Tibial artery (tissue), 4 donors: ENCODE results near the gene CSE1L.
A peak's percentile ranks its signal among the peaks of the same experiment; 100 is the strongest.
"Not testable (repeated sequence)": the region's sequence is repeated elsewhere in the genome, so short reads cannot be mapped to it uniquely, and the experiment has no call there.

Experiments used
- DNase-seq, 2 donors: peaks; one replicate each; pipeline ENCODE4 v3.0.0-alpha.2; 2019
- H3K27ac ChIP-seq, 2 donors: fragments of 200-600 bp; sonication (generic) in 1 of 2; 1 replicate in 1 of 2; 2 replicates in 1 of 2; pipeline ENCODE4 v1.5.1; 2018 to 2019; ENCODE audit warnings: mild to moderate bottlenecking in 1 of 2
- H3K27me3 ChIP-seq, 2 donors: fragments of 200-600 bp; sonication (generic) in 1 of 2; one replicate each; pipeline versions ENCODE4 v1.5.1 to v1.6.0; 2016 to 2019
- H3K36me3 ChIP-seq, 3 donors: fragments of 200-600 bp; sonication (generic) in 2 of 3; one replicate each; pipeline ENCODE4 v1.5.1; 2016 to 2019; ENCODE audit warnings: mild to moderate bottlenecking in 2 of 3
- H3K4me1 ChIP-seq, 4 donors: fragments of 200-600 bp; sonication (generic) in 2 of 4; 1 replicate in 3 of 4; 2 replicates in 1 of 4; pipeline ENCODE4 v1.5.1; 2016 to 2019
- H3K4me3 ChIP-seq, 2 donors: fragments of 200-600 bp; sonication (generic) in 1 of 2; 1 replicate in 1 of 2; 2 replicates in 1 of 2; pipeline ENCODE4 v1.5.1; 2018 to 2019; ENCODE audit warnings: mild to moderate bottlenecking in 2 of 2
- H3K9me3 ChIP-seq, 3 donors: fragments of 200-600 bp; sonication (generic) in 1 of 3; one replicate each; pipeline ENCODE4 v1.5.1; 2016 to 2019
- intact Hi-C: fragments of 100-400 bp; cut with DNase I; formaldehyde crosslinking; loops from one replicate; pipeline ENCODE4 v1.15.0; 2023; ENCODE audit warnings: low total_unique reads
- TF ChIP-seq, protein P1 (sequence below), 2 experiments: fragments of 200-600 bp in 1 of 2; fragments of 450-650 bp in 1 of 2; IDR thresholded peaks; one replicate each; pipeline ENCODE4 v1.5.1; 2017 to 2019; ENCODE audit warnings: antibody characterized with exemption in 2 of 2, mild to moderate bottlenecking in 1 of 2, moderate library complexity in 1 of 2

CSE1L gene

DNA sequence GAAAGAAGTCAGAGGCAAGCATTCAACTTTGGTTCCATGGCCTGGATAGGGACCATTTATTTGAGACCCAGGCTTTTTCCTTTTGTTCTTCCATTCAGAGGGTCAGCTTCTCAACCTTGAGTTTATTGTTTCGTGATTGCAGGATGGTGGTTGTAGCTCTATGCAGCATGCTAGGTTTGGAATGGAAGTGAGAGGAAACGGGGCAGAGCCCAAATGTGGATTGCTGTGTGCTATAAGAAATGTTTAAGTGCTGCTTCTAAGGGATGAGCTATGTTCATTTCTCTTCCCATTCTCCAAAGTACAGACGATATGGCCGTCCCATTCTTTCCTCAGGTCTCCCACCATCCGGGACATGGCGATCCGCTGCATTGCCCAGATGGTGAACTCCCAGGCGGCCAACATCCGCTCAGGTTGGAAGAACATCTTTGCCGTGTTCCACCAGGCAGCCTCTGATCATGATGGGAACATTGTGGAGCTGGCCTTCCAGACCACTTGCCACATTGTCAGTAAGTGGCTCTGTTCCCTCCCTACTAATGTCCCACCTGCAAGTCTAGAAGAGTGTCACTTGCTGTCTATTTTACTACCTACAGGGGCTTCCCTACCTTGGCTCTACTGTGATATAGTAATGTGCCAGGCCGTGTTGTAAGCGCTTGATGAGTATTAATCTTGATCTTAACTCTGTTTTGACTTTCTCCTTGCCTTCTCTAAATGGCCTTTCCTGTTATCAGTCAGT is 36.0 kb upstream of the CSE1L start:
- H3K27me3 ChIP-seq = no peaks in the 10 kb centered on the region
- H3K4me1 ChIP-seq = no peaks in the 10 kb centered on the region
- DNase-seq = no peak
- H3K4me3 ChIP-seq = no peak overlapping the region
- H3K36me3 ChIP-seq = peaks cover 82 to 99% (median 85%) of the 10 kb centered on the region in 3 donors
- TF ChIP-seq, protein P1, sequence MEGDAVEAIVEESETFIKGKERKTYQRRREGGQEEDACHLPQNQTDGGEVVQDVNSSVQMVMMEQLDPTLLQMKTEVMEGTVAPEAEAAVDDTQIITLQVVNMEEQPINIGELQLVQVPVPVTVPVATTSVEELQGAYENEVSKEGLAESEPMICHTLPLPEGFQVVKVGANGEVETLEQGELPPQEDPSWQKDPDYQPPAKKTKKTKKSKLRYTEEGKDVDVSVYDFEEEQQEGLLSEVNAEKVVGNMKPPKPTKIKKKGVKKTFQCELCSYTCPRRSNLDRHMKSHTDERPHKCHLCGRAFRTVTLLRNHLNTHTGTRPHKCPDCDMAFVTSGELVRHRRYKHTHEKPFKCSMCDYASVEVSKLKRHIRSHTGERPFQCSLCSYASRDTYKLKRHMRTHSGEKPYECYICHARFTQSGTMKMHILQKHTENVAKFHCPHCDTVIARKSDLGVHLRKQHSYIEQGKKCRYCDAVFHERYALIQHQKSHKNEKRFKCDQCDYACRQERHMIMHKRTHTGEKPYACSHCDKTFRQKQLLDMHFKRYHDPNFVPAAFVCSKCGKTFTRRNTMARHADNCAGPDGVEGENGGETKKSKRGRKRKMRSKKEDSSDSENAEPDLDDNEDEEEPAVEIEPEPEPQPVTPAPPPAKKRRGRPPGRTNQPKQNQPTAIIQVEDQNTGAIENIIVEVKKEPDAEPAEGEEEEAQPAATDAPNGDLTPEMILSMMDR (IDR thresholded peaks at IDR 0.05) = no peak
- H3K27ac ChIP-seq = no peak overlapping the region
- H3K9me3 ChIP-seq = no peaks in the 10 kb centered on the region
- intact Hi-C loops = loop anchor here (10.0 kb wide), 1 partner anchor 65 kb away; no protein-coding TSS in a partner anchor

GRCh38 chr20:49024220-49024619 is 21.9 kb upstream of the CSE1L start:
- intact Hi-C loops = no loop called here
- H3K27ac ChIP-seq = no peak overlapping the region

DNA sequence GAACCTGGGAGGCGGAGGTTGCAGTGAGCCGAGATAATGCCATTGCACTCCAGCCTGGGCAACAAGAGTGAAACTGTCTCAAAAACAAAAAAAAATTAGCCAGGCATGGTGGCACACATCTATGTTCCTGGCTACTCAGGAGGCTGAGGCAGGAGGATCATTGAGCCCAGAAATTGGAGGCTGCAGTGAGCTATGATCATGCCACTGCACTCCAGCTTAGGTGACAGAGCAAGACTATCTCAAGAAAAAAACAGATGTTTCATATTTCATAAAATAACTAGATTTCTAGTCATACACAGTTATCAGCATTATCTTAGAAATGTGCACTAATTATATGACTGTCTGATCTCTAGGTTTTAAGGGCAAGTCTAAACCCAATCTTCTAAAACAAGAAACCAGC is 17.9 kb upstream of the CSE1L start:
- H3K27ac ChIP-seq, H3K4me3 ChIP-seq, DNase-seq, H3K9me3 ChIP-seq, H3K27me3 ChIP-seq, intact Hi-C loops, H3K4me1 ChIP-seq: not testable (repeated sequence)
- peaks cover 81 to 96% (median 84%) of the 10 kb centered on the region in 3 donors for H3K36me3 ChIP-seq

More at GRCh38 chr20:49024220-49024619, 21.9 kb upstream of the CSE1L start:
- H3K4me1 ChIP-seq = no peaks in the 10 kb centered on the region
- H3K27me3 ChIP-seq = no peaks in the 10 kb centered on the region
- H3K36me3 ChIP-seq = peaks cover 75 to 98% (median 77%) of the 10 kb centered on the region in 3 donors
- TF ChIP-seq, protein P1 (IDR thresholded peaks at IDR 0.05) = no peak
- H3K9me3 ChIP-seq = no peaks in the 10 kb centered on the region
- DNase-seq = no peak
- H3K4me3 ChIP-seq = no peak overlapping the region

- Histone ChIP-seq H3K4me1 (no peaks in the 10 kb centered on the region), H3K9me3 (no peaks in the 10 kb centered on the region), H3K36me3 (peaks cover 83 to 98% (median 84%) of the 10 kb centered on the region in 3 donors), H3K4me3 (no peak overlapping the region), H3K27ac (no peak overlapping the region), H3K27me3 (no peaks in the 10 kb centered on the region)
- TF ChIP-seq, protein P1 (IDR thresholded peaks at IDR 0.05) = no peak
- intact Hi-C loops = no loop called here
- DNase-seq = no peak
These were observed 17.4 kb upstream of the CSE1L start for GRCh38 chr20:49028684-49029083.

DNA sequence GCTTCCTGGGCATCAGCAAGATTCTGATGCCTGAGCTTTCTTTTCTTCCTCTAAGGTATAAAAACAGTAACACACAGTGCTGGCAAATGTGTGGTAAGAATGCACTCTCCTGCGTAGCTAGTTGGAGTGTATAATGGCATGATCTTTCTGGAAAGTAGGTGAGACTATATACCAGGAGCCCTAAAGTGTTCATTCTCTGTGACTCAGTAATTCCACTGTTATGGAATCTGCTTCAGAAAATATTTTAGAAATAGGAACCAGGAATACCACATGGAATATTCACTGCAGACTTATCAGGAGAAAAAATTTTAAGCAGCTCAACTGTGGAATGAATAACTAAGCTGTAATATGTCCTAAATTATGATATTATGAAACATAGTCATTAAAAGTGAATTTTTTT is 16.9 kb upstream of the CSE1L start:
- H3K9me3 ChIP-seq = no peaks in the 10 kb centered on the region
- H3K36me3 ChIP-seq = peaks cover 83 to 98% (median 84%) of the 10 kb centered on the region in 3 donors
- no peak overlapping the region for H3K27ac ChIP-seq
- DNase-seq = no peak
- no peaks in the 10 kb centered on the region for H3K4me1 ChIP-seq
- no peaks in the 10 kb centered on the region for H3K27me3 ChIP-seq
- TF ChIP-seq, protein P1 (IDR thresholded peaks at IDR 0.05) = no peak
- H3K4me3 ChIP-seq = no peak overlapping the region
- intact Hi-C loops = no loop called here

DNA sequence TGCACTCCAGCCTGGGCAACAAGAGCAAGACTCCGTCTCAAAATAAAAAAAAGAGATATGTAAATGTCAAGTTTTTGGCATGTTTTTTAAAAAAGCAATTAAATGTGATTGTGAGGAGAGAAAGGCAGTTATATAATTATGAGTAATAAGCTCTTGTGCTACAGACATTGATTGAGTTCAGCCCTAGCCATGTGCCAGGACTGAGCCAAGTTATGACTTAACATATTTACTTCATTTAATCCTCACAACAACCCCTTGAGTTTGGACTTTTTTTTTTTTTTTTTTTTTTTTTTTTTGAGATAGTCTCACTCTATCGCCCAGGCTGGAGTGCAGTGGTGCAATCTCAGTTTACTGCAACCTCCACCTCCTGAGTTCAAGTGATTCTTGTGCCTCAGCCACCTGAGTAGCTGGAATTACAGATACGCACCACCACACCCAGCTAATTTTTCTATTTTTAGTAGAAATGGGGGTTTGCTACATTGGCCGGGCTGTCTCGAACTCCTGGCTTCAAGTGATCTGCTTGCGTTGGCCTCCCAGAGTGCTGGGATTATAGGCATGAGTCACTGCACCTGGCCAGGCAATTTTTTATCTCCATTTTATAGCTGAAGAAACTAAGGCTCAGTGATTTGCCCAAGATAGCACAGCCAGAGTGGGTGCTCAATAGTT is 15.0 kb upstream of the CSE1L start:
- H3K4me3 ChIP-seq = no peak overlapping the region
- DNase-seq = peak in 1 of 2 donors; percentile 53

More for the DNA sequence above, 15.0 kb upstream of the CSE1L start:
- TF ChIP-seq, protein P1 (IDR thresholded peaks at IDR 0.05) = no peak
- H3K36me3 ChIP-seq = peaks cover 69 to 94% (median 78%) of the 10 kb centered on the region in 3 donors
- no peaks in the 10 kb centered on the region for H3K4me1 ChIP-seq
- no peaks in the 10 kb centered on the region for H3K27me3 ChIP-seq
- intact Hi-C loops = no loop called here
- H3K27ac ChIP-seq = no peak overlapping the region
- no peaks in the 10 kb centered on the region for H3K9me3 ChIP-seq
